Heart left ventricle (tissue), 16 donors: ENCODE results near the gene SMIM5. TPM values are rescaled to one million over a fixed set of nuclear protein-coding genes. Genes with fewer than 3 reads are reported as not detected.
"Not testable (repeated sequence)": the region's sequence is repeated elsewhere in the genome, so short reads cannot be mapped to it uniquely, and the experiment has no call there.

Experiments used
- ATAC-seq, 4 donors: fragments of 200-7000 bp; cut with Tn5 transposase; one replicate each; pipeline ENCODE4 v1.9.1; 2020 to 2022; ENCODE audit warnings: moderate library complexity in 4 of 4, mild to moderate bottlenecking in 3 of 4, moderate number of reproducible peaks in 1 of 4
- DNase-seq, 5 donors: peaks; one replicate each; pipeline ENCODE4 v3.0.0-alpha.2; 2020
- H3K27ac ChIP-seq, 12 donors: fragments of 200-600 bp; sonication (generic) in 4 of 12; one replicate each; pipeline versions ENCODE4 v1.5.0 to v1.8.0; 2016 to 2022; ENCODE audit warnings: mild to moderate bottlenecking in 2 of 12
- H3K27me3 ChIP-seq, 9 donors: fragments of 200-600 bp; sonication (generic) in 2 of 9; one replicate each; pipeline versions ENCODE4 v1.5.1 to v1.8.0; 2016 to 2022; ENCODE audit warnings: mild to moderate bottlenecking in 3 of 9
- H3K36me3 ChIP-seq, 9 donors: fragments of 200-600 bp; sonication (generic) in 2 of 9; one replicate each; pipeline versions ENCODE4 v1.5.0 to v1.8.0; 2018 to 2022; ENCODE audit warnings: mild to moderate bottlenecking in 2 of 9
- H3K4me1 ChIP-seq, 12 donors: fragments of 200-600 bp; sonication (generic) in 4 of 12; one replicate each; pipeline versions ENCODE4 v1.5.0 to v1.8.0; 2016 to 2022; ENCODE audit warnings: mild to moderate bottlenecking in 3 of 12
- H3K4me3 ChIP-seq, 12 donors: fragments of 200-600 bp; sonication (generic) in 4 of 12; one replicate each; pipeline versions ENCODE4 v1.5.0 to v1.8.0; 2017 to 2022; ENCODE audit warnings: mild to moderate bottlenecking in 9 of 12, moderate library complexity in 4 of 12
- H3K9me3 ChIP-seq, 12 donors: fragments of 200-600 bp; sonication (generic) in 4 of 12; one replicate each; pipeline versions ENCODE4 v1.5.0 to v1.8.0; 2016 to 2022; ENCODE audit warnings: mild to moderate bottlenecking in 1 of 12
- CTCF ChIP-seq, 12 donors: fragments of 200-600 bp; sonication (generic) in 4 of 12; IDR thresholded peaks; one replicate each; pipeline versions ENCODE4 v1.5.0 to v1.8.0; 2018 to 2022; ENCODE audit warnings: antibody characterized with exemption in 12 of 12, mild to moderate bottlenecking in 5 of 12
- POLR2A ChIP-seq, 2 donors: fragments of 450-650 bp; IDR thresholded peaks; one replicate each; pipeline ENCODE4 v1.6.1; 2017; ENCODE audit warnings: antibody characterized with exemption in 2 of 2, mild to moderate bottlenecking in 2 of 2, moderate library complexity in 2 of 2
- WGBS, 4 donors: extraction: QIAGEN DNeasy Blood & Tissue Kit in 2 of 4; methylation state at CpG; one replicate each; pipeline versions ENCODE4 v1.1.5 to v1.1.7; 2013 to 2018; 5-methylcytosine and 5-hydroxymethylcytosine counted together
- intact Hi-C, 10 donors: fragments of 100-400 bp; cut with DNase I; formaldehyde crosslinking; loops; one replicate each; pipeline versions ENCODE4 v1.11.1 to v1.14.2; 2022
- polyA plus RNA-seq, 2 donors: library from polyadenylated mRNA; stranded (reverse); fragments of 200-250 nt; gene quantifications; one replicate each; pipeline ENCODE4 v1.2.3, GENCODE V29; 2013
- total RNA-seq, 9 donors: library from RNA; depleted of rRNA in 2 of 9; stranded (reverse); fragments of >200 nt in 2 of 9; fragmentation: NEBNext Ultra II Directional in 3 of 9; extraction: Animal tissue kit (Norgen Biotek cat#: 25700) in 3 of 9; gene quantifications; one replicate each; pipeline versions ENCODE4 v1.1.0 to v1.2.4, GENCODE V29; 2016 to 2023
- donor health status: ischemic (EF 13 %, LVEDD 7.1; RV severe dilation, severe dysfunction).
- donor health status: healthy with polysubstance abuse.
- donor health status: DM: no; HTN: yes; CAD: no.
- donor health status: DM: no; HTN: no; CAD: no.
- donor health status: ischemic (EF 25% LVEDD 6.9; RV normal size, moderate dysfunction).
- donor health status: ischemic (EF 25% LVEDD 5.7; RV mildly dilated, moderate dysfunction).
- donor health status: healthy.
- donor health status: DM: yes; HTN: yes; CAD: no.
- donor health status: ischemic (EF 35%, LVEDD 5.7; RV mildly dilated, moderate dysfunction).
- donor health status: nonischemic (EF 11% LVEDD 7.7; RV severe dilation, severe dysfunction).
- donor health status: DM: yes; HTN: yes; CAD: no.
- donor health status: PGD.
- donor health status: ischemic (EF 29% LVEDD 5.4; RV normal size, mild dysfunction).
- donor health status: nonischemic (EF 23%, LVEDD 6.1; RV moderate dilation, normal function).

Gene SMIM5
- total and polyA plus RNA-seq, 11 donors, result 1.8 to 18.2 (median 6.8) TPM

- H3K36me3 ChIP-seq, result peaks cover 0 to 11% (median 0%) of the 10 kb centered on the region in 9 donors
- peak overlapping the region in 5 of 12 donors; percentile 15 to 28 (median 23) for H3K4me3 ChIP-seq
- 50 to 68% (median 59%) methylated on average over 13 of the region's 13 CpGs for WGBS, 4 donors
- H3K27me3 ChIP-seq, result no peaks in the 10 kb centered on the region
- intact Hi-C loops, result no loop called here
- DNase-seq (peak; percentile 56 to 81 (median 76)), ATAC-seq (peak; percentile 7 to 24 (median 19))
- H3K4me1 ChIP-seq, result peaks cover 13 to 93% (median 34%) of the 10 kb centered on the region in 12 donors
- peak overlapping the region; percentile 74 to 95 (median 85) for H3K27ac ChIP-seq
- TF ChIP-seq CTCF (IDR thresholded peaks at IDR 0.05) (no peak), POLR2A (IDR thresholded peaks at IDR 0.05) (no peak)
- no peaks in the 10 kb centered on the region for H3K9me3 ChIP-seq
These were observed 3.9 kb downstream of the SMIM5 start for GRCh38 chr17:75637143-75637538.

DNA sequence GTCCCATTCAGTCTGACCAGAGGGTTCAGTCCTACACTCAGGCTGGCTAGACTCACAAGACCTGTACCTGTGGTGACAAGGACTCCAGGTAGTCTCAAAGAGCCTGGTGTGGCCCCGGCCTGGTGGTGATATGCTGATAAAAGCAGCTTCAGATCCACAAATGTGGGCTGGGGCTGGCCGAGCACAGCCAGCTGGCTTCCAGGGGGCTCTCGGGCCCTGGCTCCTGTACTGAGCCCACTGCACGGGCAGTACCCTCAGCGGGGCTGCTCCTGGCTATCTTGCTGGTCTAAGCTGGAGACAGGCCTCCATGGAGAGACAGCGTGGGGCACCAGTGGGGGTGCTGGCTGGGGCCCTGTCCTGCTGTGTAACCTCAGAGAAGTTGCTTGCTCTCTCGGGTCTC lies 4.3 kb downstream of the SMIM5 start:
- ATAC-seq (no peak), DNase-seq (peak in 1 of 5 donors; percentile 23)
- Histone ChIP-seq H3K4me1 (peaks cover 13 to 93% (median 35%) of the 10 kb centered on the region in 12 donors), H3K27ac (peak overlapping the region; percentile 1 to 95 (median 85)), H3K27me3 (no peaks in the 10 kb centered on the region), H3K36me3 (peaks cover 0 to 11% (median 0%) of the 10 kb centered on the region in 9 donors), H3K9me3 (no peaks in the 10 kb centered on the region), H3K4me3 (no peak overlapping the region)
- TF ChIP-seq POLR2A (IDR thresholded peaks at IDR 0.05) (no peak), CTCF (IDR thresholded peaks at IDR 0.05) (no peak)
- 79 to 90% (median 84%) methylated on average over 6 to 7 of the region's 7 CpGs for WGBS, 4 donors
- intact Hi-C loops, result no loop called here

GRCh38 chr17:75638039-75638438 lies 4.8 kb downstream of the SMIM5 start:
- H3K9me3 ChIP-seq, ATAC-seq, intact Hi-C loops, H3K27me3 ChIP-seq, H3K4me3 ChIP-seq: not testable (repeated sequence)
- Histone ChIP-seq H3K36me3 (peaks cover 0 to 11% (median 0%) of the 10 kb centered on the region in 9 donors), H3K4me1 (peaks cover 13 to 93% (median 37%) of the 10 kb centered on the region in 12 donors), H3K27ac (peak overlapping the region in 4 of 12 donors; percentile 82 to 92 (median 88))
- DNase-seq, result peak in 2 of 5 donors; percentile 14 to 42
- WGBS, 4 donors, result 94 to 96% (median 95%) methylated on average over 12 of the region's 12 CpGs

DNA sequence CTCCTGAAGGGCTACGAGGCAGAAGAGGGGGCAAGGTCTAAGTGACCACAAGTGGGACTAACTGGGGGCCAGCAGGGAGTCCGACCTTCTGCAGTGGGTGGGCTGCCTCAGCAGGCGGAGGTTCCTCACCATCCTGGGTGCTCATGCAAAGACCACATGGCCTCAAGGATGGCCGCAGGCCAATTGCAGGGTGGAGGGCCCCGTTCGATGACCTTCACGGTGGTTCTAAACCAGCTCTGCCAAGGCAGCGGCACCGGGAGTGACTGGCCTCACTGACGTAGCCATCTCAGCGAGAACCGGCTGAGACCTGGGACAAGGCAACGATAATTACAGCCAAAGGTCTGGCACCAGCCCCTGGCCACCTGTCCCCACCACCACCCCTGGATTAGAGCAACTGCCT lies 5.7 kb downstream of the SMIM5 start:
- DNase-seq, result peak; percentile 47 to 83 (median 69)
- Histone ChIP-seq H3K9me3 (no peaks in the 10 kb centered on the region), H3K27me3 (no peaks in the 10 kb centered on the region), H3K36me3 (peaks cover 0 to 11% (median 0%) of the 10 kb centered on the region in 9 donors), H3K4me3 (no peak overlapping the region), H3K27ac (peak overlapping the region in 11 of 12 donors; percentile 14 to 86 (median 50)), H3K4me1 (peaks cover 4 to 88% (median 30%) of the 10 kb centered on the region in 12 donors)
- TF ChIP-seq POLR2A (IDR thresholded peaks at IDR 0.05), result no peak
- TF ChIP-seq CTCF (IDR thresholded peaks at IDR 0.05), result no peak
- WGBS, 4 donors, result 62 to 82% (median 66%) methylated on average over 10 to 13 of the region's 13 CpGs
- ATAC-seq, result peak in 3 of 4 donors; percentile 11 to 32 (median 14)
- intact Hi-C loops, result no loop called here

DNA sequence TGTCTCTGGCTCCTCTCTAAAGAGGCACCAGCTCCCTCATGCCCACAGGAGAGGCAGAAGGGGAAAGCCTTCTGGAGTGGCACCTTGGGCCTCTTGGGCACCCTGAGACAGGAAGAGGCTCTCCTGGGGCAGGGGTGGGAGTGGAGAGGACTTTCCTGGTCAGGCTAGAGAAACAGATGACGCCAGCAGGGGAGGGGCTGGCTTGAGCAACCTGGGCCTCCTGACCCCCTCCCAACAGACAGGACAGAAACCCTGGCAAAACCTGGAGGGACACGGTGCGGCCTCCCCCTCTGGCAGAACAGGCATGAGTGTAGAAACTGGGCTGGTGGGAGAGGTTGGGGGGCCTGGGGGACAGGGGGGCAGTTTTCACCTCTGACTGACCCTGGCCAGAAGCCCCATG lies 6.1 kb downstream of the SMIM5 start:
- TF ChIP-seq CTCF (IDR thresholded peaks at IDR 0.05), result no peak
- no peak for TF ChIP-seq POLR2A (IDR thresholded peaks at IDR 0.05)
- ATAC-seq (no peak), DNase-seq (peak in 2 of 5 donors; percentile 7 to 29)
- H3K27me3 ChIP-seq, result no peaks in the 10 kb centered on the region
- H3K4me3 ChIP-seq, result no peak overlapping the region
- no peaks in the 10 kb centered on the region for H3K9me3 ChIP-seq
- H3K36me3 ChIP-seq, result peaks cover 0 to 11% (median 0%) of the 10 kb centered on the region in 9 donors
- peaks cover 0 to 84% (median 26%) of the 10 kb centered on the region in 12 donors for H3K4me1 ChIP-seq
- 89 to 96% (median 94%) methylated on average over 3 of the region's 3 CpGs for WGBS, 4 donors
- intact Hi-C loops, result no loop called here
- peak overlapping the region in 11 of 12 donors; percentile 14 to 86 (median 50) for H3K27ac ChIP-seq
